Vagina (tissue), 2 donors: ENCODE data around the gene TDRKH.

Experiments used
- CTCF ChIP-seq, 3 experiments: fragments of 450-650 bp in 2 of 3; fragments of 200-600 bp in 1 of 3; sonication (generic) in 1 of 3; IDR thresholded peaks; one replicate each; pipeline ENCODE4 v1.5.1; 2017 to 2019; ENCODE audit warnings: antibody characterized with exemption in 3 of 3, mild to moderate bottlenecking in 2 of 3, moderate library complexity in 2 of 3
- POLR2A ChIP-seq, 2 donors: fragments of 450-650 bp; IDR thresholded peaks; one replicate each; pipeline ENCODE4 v1.6.1; 2017; ENCODE audit warnings: antibody characterized with exemption in 2 of 2, mild to moderate bottlenecking in 2 of 2, moderate library complexity in 2 of 2

DNA sequence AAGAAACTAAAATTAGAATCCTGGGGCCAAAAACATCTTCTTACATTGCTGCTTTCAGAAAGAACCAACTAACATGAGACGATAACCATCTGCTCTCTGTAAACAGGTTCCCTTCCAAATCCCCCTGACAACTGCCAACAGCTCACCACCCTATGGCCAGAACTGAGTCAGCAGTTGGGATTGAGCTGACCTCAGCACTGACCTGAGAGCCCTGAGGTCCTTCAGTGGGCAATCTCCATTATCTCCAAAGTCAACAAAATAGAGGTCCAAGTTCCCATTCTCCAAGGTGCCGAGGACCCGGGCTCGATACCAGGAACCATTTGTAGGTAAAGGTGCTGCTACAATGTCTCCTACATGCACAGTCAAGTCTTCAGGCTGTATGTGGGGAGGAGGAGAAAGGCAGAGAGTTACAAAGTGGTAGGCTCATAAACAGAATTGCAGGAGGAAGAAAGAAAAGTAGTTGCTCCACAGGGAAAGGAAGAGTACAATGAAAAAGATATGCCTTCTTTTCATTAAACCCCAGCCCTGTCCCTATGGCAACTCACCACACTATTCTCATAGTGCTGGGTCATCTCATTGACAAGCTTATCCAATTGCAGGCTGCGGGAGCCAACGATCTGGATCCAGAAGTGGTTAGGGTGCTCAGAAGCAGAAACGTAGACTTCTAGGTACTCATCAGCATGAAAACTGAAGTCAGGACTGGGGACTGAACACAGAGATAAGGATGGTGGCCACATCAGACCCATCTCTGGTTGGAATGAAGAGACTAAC is 14.2 kb downstream of the TDRKH start:
- TF ChIP-seq CTCF (IDR thresholded peaks at IDR 0.05) (no peak), POLR2A (IDR thresholded peaks at IDR 0.05) (no peak)
